Left lung (tissue), 10 donors: ENCODE data around the gene NDUFA7. TPM values are rescaled to one million over a fixed set of nuclear protein-coding genes. Genes with fewer than 3 reads are reported as not detected.
A peak's percentile ranks its signal among the peaks of the same experiment; 100 is the strongest.

Experiments used
- ATAC-seq: fragments of 200-7000 bp; cut with Tn5 transposase; one replicate; pipeline ENCODE4 v1.9.1; 2020; ENCODE audit warnings: moderate library complexity
- DNase-seq, 4 donors: peaks; one replicate each; pipeline ENCODE4 v3.0.0-alpha.2; 2013 to 2020
- H3K27ac ChIP-seq, 2 donors: fragments of 200-600 bp; sonication (generic) in 1 of 2; one replicate each; pipeline versions ENCODE4 v1.5.0 to v1.8.0; 2020 to 2021
- H3K27me3 ChIP-seq, 2 donors: fragments of 200-600 bp; sonication (generic) in 1 of 2; one replicate each; pipeline versions ENCODE4 v1.5.0 to v1.8.0; 2020 to 2021
- H3K36me3 ChIP-seq, 2 donors: fragments of 200-600 bp; sonication (generic) in 1 of 2; one replicate each; pipeline versions ENCODE4 v1.5.0 to v1.8.0; 2020 to 2021
- H3K4me1 ChIP-seq, 2 donors: fragments of 200-600 bp; one replicate each; pipeline ENCODE4 v1.8.0; 2021
- H3K4me3 ChIP-seq, 2 donors: fragments of 200-600 bp; sonication (generic) in 1 of 2; one replicate each; pipeline versions ENCODE4 v1.5.0 to v1.8.0; 2020 to 2021; ENCODE audit warnings: mild to moderate bottlenecking in 1 of 2
- H3K9me3 ChIP-seq, 2 donors: fragments of 200-600 bp; sonication (generic) in 1 of 2; one replicate each; pipeline versions ENCODE4 v1.5.0 to v1.8.0; 2020 to 2021
- CTCF ChIP-seq, 2 donors: fragments of 200-600 bp; sonication (generic) in 1 of 2; IDR thresholded peaks; one replicate each; pipeline versions ENCODE4 v1.5.0 to v1.8.0; 2021; ENCODE audit warnings: antibody characterized with exemption in 2 of 2
- intact Hi-C, 2 donors: fragments of 100-400 bp; cut with DNase I; formaldehyde crosslinking; loops; one replicate each; pipeline versions ENCODE4 v1.11.2 to v1.14.2; 2022
- polyA plus RNA-seq, 6 donors: library from polyadenylated mRNA; unstranded; fragments of 120-200 nt; gene quantifications; one replicate each; pipeline ENCODE4 v1.2.1, GENCODE V29; 2013; ENCODE audit not compliant: insufficient read length in 6 of 6
- total RNA-seq, 2 donors: library from RNA; stranded (reverse); fragmentation: NEBNext Ultra II Directional; extraction: Animal tissue kit (Norgen Biotek cat#: 25700); gene quantifications; one replicate each; pipeline ENCODE4 v1.2.1, GENCODE V29; 2021
- donor health status: DM: no; HTN: yes; CAD: no.
- donor health status: DM: no; HTN: no; CAD: no.

NDUFA7 gene
- total and polyA plus RNA-seq, 8 donors: 32.0 to 51.6 (median 38.7) TPM

- intact Hi-C loops: no loop called here
- Histone ChIP-seq H3K4me3 (peak overlapping the region in 1 of 2 donors; percentile 14), H3K36me3 (no peaks in the 10 kb centered on the region), H3K4me1 (peaks cover 0 to 45% of the 10 kb centered on the region in 2 donors), H3K9me3 (no peaks in the 10 kb centered on the region), H3K27me3 (peaks cover 24 to 69% of the 10 kb centered on the region in 2 donors), H3K27ac (peak overlapping the region in 1 of 2 donors; percentile 18)
- no peak for TF ChIP-seq CTCF (IDR thresholded peaks at IDR 0.05)
- DNase-seq (no peak), ATAC-seq (peak; percentile 31)
These were observed 14.3 kb upstream of the NDUFA7 start for GRCh38 chr19:8335343-8336071.

GRCh38 chr19:8334458-8335342, 13.5 kb upstream of the NDUFA7 start:
- peak; percentile 83 for ATAC-seq
- intact Hi-C loops: no loop called here
- Histone ChIP-seq H3K4me3 (peak overlapping the region in 1 of 2 donors; percentile 14), H3K36me3 (peaks cover 0 to 3% of the 10 kb centered on the region in 2 donors), H3K4me1 (peaks cover 0 to 41% of the 10 kb centered on the region in 2 donors), H3K27me3 (peaks cover 24 to 65% of the 10 kb centered on the region in 2 donors), H3K27ac (no peak overlapping the region), H3K9me3 (no peaks in the 10 kb centered on the region)
- DNase-seq: peak; percentile 57 to 87 (median 73)
- no peak for TF ChIP-seq CTCF (IDR thresholded peaks at IDR 0.05)

- H3K9me3 ChIP-seq: no peaks in the 10 kb centered on the region
- ATAC-seq (peak; percentile 5), DNase-seq (peak in 1 of 4 donors; percentile 73)
- H3K27ac ChIP-seq: no peak overlapping the region
- H3K36me3 ChIP-seq: peaks cover 0 to 4% of the 10 kb centered on the region in 2 donors
- TF ChIP-seq CTCF (IDR thresholded peaks at IDR 0.05): no peak
- H3K4me3 ChIP-seq: no peak overlapping the region
- H3K4me1 ChIP-seq: peaks cover 0 to 37% of the 10 kb centered on the region in 2 donors
- intact Hi-C loops: no loop called here
- peaks cover 24 to 65% of the 10 kb centered on the region in 2 donors for H3K27me3 ChIP-seq
These were observed 12.7 kb upstream of the NDUFA7 start for GRCh38 chr19:8333767-8334457.

- intact Hi-C loops: no loop called here
- Histone ChIP-seq H3K4me1 (peaks cover 0 to 37% of the 10 kb centered on the region in 2 donors), H3K4me3 (no peak overlapping the region), H3K27ac (no peak overlapping the region), H3K27me3 (peaks cover 24 to 60% of the 10 kb centered on the region in 2 donors), H3K9me3 (no peaks in the 10 kb centered on the region), H3K36me3 (peaks cover 0 to 4% of the 10 kb centered on the region in 2 donors)
- no peak for DNase-seq
- no peak for TF ChIP-seq CTCF (IDR thresholded peaks at IDR 0.05)
- ATAC-seq: no peak
These were observed 12.0 kb upstream of the NDUFA7 start for GRCh38 chr19:8332976-8333766.
